Kidney epithelial cell (primary cell): ENCODE data around the gene MRPS25. TPM values are rescaled to one million over a fixed set of nuclear protein-coding genes. Genes with fewer than 3 reads are reported as not detected.

Experiments used
- DNase-seq: peaks from one replicate; pipeline ENCODE4 v3.0.0-alpha.2; 2010; ENCODE audit warnings: low read depth
- H3K27me3 ChIP-seq: 2 replicates; pipeline ENCODE4 v1.6.0; 2011; ENCODE audit warnings: low read length; ENCODE audit not compliant: control insufficient read depth, insufficient read depth
- H3K36me3 ChIP-seq: 2 replicates; pipeline ENCODE4 v1.5.1; 2011; ENCODE audit warnings: low read length; ENCODE audit not compliant: control insufficient read depth, insufficient read depth
- H3K4me3 ChIP-seq: 2 replicates; pipeline ENCODE4 v1.5.1; 2011; ENCODE audit warnings: low read depth, mild to moderate bottlenecking, control low read depth, low read length
- total RNA-seq: library from RNA; depleted of rRNA; stranded (reverse); fragments of >200 nt; gene quantifications from 2 replicates; pipeline ENCODE4 v1.2.3, GENCODE V29; 2015
- TF ChIP-seq, protein P1 (sequence below): IDR thresholded peaks from 2 replicates; pipeline ENCODE4 v1.5.1; 2011; ENCODE audit warnings: mild to moderate bottlenecking, moderate library complexity, low read length, control low read depth, inconsistent platforms; ENCODE audit not compliant: insufficient read depth, poor library complexity, severe bottlenecking

Gene MRPS25
- total RNA-seq, 1 donor from 2014 or later, result 38.4 TPM

DNA sequence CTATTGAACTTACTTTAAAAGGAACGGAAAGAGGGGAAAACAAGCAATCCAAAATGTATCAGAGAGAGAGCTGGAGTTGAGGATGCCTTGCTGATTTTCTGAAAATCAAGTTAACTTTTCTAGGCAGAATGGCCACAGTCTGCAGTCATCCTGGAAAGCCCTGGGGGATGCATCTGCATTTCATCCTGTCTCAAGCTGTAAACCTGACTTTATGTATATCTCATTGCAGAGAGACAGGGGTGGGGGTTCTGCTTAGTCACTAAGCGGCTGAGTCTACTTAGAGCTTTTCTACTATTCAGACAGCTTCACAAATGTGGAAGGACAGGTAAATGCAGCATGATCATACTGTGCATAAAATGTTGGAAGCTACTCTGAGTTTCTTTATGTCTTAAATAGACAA, 41.4 kb downstream of the MRPS25 start:
- Histone ChIP-seq H3K27me3 (no peaks in the 10 kb centered on the region), H3K36me3 (no peaks in the 10 kb centered on the region), H3K4me3 (no peak overlapping the region)
- TF ChIP-seq, protein P1, sequence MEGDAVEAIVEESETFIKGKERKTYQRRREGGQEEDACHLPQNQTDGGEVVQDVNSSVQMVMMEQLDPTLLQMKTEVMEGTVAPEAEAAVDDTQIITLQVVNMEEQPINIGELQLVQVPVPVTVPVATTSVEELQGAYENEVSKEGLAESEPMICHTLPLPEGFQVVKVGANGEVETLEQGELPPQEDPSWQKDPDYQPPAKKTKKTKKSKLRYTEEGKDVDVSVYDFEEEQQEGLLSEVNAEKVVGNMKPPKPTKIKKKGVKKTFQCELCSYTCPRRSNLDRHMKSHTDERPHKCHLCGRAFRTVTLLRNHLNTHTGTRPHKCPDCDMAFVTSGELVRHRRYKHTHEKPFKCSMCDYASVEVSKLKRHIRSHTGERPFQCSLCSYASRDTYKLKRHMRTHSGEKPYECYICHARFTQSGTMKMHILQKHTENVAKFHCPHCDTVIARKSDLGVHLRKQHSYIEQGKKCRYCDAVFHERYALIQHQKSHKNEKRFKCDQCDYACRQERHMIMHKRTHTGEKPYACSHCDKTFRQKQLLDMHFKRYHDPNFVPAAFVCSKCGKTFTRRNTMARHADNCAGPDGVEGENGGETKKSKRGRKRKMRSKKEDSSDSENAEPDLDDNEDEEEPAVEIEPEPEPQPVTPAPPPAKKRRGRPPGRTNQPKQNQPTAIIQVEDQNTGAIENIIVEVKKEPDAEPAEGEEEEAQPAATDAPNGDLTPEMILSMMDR, result no peak
- no peak for DNase-seq

DNA sequence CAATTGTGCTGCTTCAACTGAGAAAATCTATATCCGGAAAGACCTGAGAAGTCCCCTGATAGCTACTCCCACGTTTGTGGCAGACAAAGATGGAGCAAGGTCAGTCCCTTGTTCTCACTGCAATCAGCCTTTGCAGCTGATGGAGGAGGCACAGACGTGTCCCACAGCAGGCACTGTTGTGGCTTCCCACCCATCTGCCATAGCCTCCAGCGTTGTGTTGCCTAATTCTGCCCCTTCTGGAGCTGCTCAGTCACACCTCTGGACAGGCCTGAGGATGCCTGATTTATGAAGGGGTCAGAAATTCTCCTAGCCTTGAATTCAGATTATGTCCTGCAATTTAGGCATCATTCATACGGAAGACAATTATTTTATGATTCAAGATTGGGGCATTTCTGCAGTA, 41.9 kb downstream of the MRPS25 start:
- no peak overlapping the region for H3K4me3 ChIP-seq
- DNase-seq, result no peak
- TF ChIP-seq, protein P1, result no peak
- no peaks in the 10 kb centered on the region for H3K27me3 ChIP-seq
- H3K36me3 ChIP-seq, result no peaks in the 10 kb centered on the region

DNA sequence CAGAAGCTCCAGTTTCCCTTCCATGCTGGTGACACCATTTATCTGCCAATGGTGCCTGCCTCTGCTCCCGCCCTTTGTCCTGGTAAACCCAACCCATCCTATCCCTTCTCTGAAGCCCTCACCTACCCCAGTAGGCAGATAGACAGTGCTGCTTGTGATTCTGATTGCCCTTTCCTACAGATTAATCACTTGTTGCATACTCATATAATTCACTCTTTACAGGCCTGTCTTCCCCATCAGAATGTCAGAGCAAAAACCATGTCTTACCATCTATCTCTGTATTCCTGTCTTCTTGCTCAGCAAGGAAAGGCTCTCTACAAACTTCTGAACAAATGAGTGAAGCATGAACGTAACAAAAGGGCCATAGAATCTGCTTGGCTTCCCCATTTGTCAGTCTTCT, 47.9 kb downstream of the MRPS25 start:
- H3K36me3 ChIP-seq, result peaks cover 3% of the 10 kb centered on the region
- no peaks in the 10 kb centered on the region for H3K27me3 ChIP-seq
- no peak for DNase-seq
- TF ChIP-seq, protein P1, result no peak
- H3K4me3 ChIP-seq, result no peak overlapping the region

DNA sequence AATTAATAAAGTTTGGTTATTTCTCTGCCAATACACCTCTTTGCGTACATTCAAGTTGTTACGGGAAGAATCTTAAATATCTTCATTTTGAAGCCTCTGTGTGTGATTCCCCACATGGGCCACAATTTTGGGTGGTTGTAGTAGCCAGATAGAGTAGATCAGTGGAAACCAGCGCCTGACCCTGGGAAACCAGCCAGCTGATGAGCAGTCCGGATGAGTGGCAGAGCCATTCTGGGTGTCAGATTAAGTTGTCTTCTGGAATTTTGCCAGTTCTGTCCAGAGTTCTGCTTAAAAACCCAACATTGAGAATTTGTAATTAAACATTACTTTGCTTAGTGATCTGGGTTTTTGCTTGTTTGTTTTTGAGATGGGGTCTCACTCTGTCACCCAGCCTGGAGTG, 49.7 kb downstream of the MRPS25 start:
- no peaks in the 10 kb centered on the region for H3K27me3 ChIP-seq
- DNase-seq, result no peak
- TF ChIP-seq, protein P1, result no peak
- H3K4me3 ChIP-seq, result no peak overlapping the region
- peaks cover 3% of the 10 kb centered on the region for H3K36me3 ChIP-seq

DNA sequence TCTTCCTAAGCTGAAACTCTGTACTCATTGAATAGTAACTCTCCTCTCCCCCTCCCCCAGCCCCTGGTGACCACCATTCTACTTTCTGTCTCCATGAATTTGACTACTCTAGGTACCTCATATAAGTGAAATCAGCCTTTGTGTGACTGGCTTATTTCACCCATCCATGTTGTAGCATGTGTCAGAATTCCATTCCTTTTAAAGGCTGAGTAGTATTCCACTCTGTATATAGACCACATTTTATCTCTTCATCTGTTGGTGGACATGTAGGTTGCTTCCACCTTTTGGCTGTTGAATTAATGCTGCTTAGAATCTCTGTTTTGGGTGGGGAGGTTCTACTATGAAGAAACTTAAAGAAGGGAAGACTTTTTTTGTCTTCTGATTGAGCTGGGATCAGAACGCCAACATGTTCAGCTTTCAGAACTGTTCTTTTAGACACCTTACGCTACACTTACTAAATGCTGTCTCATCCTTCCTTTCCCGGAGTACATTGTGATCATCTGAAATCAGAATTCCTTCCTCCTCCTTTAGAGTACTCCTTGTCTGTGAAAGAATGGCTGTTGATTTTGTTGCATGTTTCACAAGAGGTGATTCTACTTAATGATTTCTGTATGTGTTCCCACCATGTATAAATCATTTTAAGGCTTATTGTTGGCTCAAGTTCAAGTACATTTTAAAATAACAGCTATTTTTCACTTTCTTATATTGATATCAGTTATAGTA, 50.3 kb downstream of the MRPS25 start:
- H3K36me3 ChIP-seq, result peaks cover 3% of the 10 kb centered on the region
- no peak for DNase-seq
- TF ChIP-seq, protein P1, result no peak
- H3K4me3 ChIP-seq, result no peak overlapping the region
- H3K27me3 ChIP-seq, result no peaks in the 10 kb centered on the region

DNA sequence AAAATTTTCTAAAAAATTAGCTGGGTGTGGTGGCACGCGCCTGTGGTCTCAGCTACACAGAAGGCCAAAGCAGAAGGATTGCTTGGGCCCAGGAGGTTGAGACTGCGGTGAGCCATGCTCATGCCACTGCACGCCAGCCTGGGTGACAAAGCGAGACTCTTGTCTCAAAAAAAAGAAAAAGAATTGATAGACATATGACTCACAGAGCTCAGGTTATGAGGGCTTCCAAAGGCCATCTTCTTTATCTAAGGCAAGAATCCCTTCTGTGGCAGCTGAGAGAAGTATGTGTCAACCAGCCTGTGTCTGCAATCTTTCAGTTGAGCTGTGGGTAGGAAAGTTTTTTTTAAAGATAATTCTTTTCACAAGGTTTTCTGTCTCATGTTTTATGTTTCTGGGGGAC, 53.9 kb downstream of the MRPS25 start:
- TF ChIP-seq, protein P1, result no peak
- Histone ChIP-seq H3K4me3 (no peak overlapping the region), H3K27me3 (no peaks in the 10 kb centered on the region), H3K36me3 (peaks cover 3% of the 10 kb centered on the region)
- no peak for DNase-seq
